ENCODE data around the gene GATA1. TPM values are rescaled to one million over a fixed set of nuclear protein-coding genes. Genes with fewer than 3 reads are reported as not detected.

GATA1 gene
- total RNA-seq, 1 experiment from 2014 or later = not detected

- CTCF ChIA-PET = interaction anchor here (0.6 to 1.1 kb wide), 4 partner anchors 10 to 354 kb away, joined by 3 to 4 read pairs (median 3); no protein-coding TSS in a partner anchor
- POLR2A ChIA-PET = interaction anchor here (0.6 to 1.8 kb wide), 7 partner anchors 65 to 399 kb away, joined by 3 to 22 read pairs (median 7); partner anchors contain the start of genes PQBP1, SLC35A2 and TIMM17B
- Mint-ChIP-seq H3K4me1 (ENCODE audit: low read depth, unreplicated experiment) (peaks cover 20% of the 10 kb centered on the region), H3K4me3 (ENCODE audit: unreplicated experiment) (peak overlapping the region; percentile 98), H3K27me3 (ENCODE audit: insufficient read depth, unreplicated experiment) (no peaks in the 10 kb centered on the region), H3K9me3 (ENCODE audit: unreplicated experiment) (no peaks in the 10 kb centered on the region), H3K36me3 (ENCODE audit: insufficient read depth, unreplicated experiment) (peaks cover 27% of the 10 kb centered on the region), H3K27ac (ENCODE audit: unreplicated experiment) (peak overlapping the region; percentile 99)
- Histone ChIP-seq H3K4me3 (ENCODE audit: low read depth, low read length) (peak overlapping the region; percentile 58), H3K9me3 (no peaks in the 10 kb centered on the region), H3K36me3 (ENCODE audit: control insufficient read depth, insufficient read depth, low read length) (no peaks in the 10 kb centered on the region; the same call in 1 of the 2 replicates), H3K4me1 (no peaks in the 10 kb centered on the region; the same call in 1 of the 2 replicates), H3K27me3 (replicated peaks; ENCODE audit: control insufficient read depth, insufficient read depth, low read length) (no peaks in the 10 kb centered on the region)
- TF ChIP-seq, protein P1, sequence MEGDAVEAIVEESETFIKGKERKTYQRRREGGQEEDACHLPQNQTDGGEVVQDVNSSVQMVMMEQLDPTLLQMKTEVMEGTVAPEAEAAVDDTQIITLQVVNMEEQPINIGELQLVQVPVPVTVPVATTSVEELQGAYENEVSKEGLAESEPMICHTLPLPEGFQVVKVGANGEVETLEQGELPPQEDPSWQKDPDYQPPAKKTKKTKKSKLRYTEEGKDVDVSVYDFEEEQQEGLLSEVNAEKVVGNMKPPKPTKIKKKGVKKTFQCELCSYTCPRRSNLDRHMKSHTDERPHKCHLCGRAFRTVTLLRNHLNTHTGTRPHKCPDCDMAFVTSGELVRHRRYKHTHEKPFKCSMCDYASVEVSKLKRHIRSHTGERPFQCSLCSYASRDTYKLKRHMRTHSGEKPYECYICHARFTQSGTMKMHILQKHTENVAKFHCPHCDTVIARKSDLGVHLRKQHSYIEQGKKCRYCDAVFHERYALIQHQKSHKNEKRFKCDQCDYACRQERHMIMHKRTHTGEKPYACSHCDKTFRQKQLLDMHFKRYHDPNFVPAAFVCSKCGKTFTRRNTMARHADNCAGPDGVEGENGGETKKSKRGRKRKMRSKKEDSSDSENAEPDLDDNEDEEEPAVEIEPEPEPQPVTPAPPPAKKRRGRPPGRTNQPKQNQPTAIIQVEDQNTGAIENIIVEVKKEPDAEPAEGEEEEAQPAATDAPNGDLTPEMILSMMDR (IDR thresholded peaks at IDR 0.05; ENCODE audit: insufficient read depth in 1 of 2, low read depth in 1 of 2, low read length in 1 of 2, severe bottlenecking in 1 of 2, unreplicated experiment in 1 of 2) = no peak
- intact Hi-C loops (cut with micrococcal nuclease; ENCODE audit: unreplicated experiment) = loop anchor here (1.0 to 5.0 kb wide), 5 partner anchors 40 to 115 kb away; partner anchors contain the start of genes GLOD5, PIM2, PQBP1 and SUV39H1
- no TSS peak for BruUV-seq (replicated peaks)
- peak; percentile 91 to 93 for DNase-seq
Observed at GRCh38 chrX:48802089-48802904, 15.9 kb downstream of the GATA1 start.

GRCh38 chrX:48802905-48803200 lies 16.5 kb downstream of the GATA1 start:
- Mint-ChIP-seq H3K27me3 (ENCODE audit: insufficient read depth, unreplicated experiment) (no peaks in the 10 kb centered on the region), H3K27ac (ENCODE audit: unreplicated experiment) (peak overlapping the region; percentile 99), H3K9me3 (ENCODE audit: unreplicated experiment) (no peaks in the 10 kb centered on the region), H3K4me3 (ENCODE audit: unreplicated experiment) (peak overlapping the region; percentile 98), H3K4me1 (ENCODE audit: low read depth, unreplicated experiment) (peaks cover 20% of the 10 kb centered on the region), H3K36me3 (ENCODE audit: insufficient read depth, unreplicated experiment) (peaks cover 27% of the 10 kb centered on the region)
- intact Hi-C loops (cut with micrococcal nuclease; ENCODE audit: unreplicated experiment) = loop anchor here (1.0 to 5.0 kb wide), 5 partner anchors 41 to 114 kb away; partner anchors contain the start of genes GLOD5, PIM2, PQBP1 and SUV39H1
- POLR2A ChIA-PET = no interaction called here
- no peak for DNase-seq
- Histone ChIP-seq H3K27me3 (replicated peaks; ENCODE audit: control insufficient read depth, insufficient read depth, low read length) (no peaks in the 10 kb centered on the region), H3K4me3 (ENCODE audit: low read depth, low read length) (peak overlapping the region; percentile 58), H3K9me3 (no peaks in the 10 kb centered on the region), H3K4me1 (no peaks in the 10 kb centered on the region; the same call in 1 of the 2 replicates), H3K36me3 (ENCODE audit: control insufficient read depth, insufficient read depth, low read length) (no peaks in the 10 kb centered on the region; the same call in 1 of the 2 replicates)
- TF ChIP-seq, protein P1 (IDR thresholded peaks at IDR 0.05; ENCODE audit: insufficient read depth in 1 of 2, low read depth in 1 of 2, low read length in 1 of 2, severe bottlenecking in 1 of 2, unreplicated experiment in 1 of 2) = no peak
- CTCF ChIA-PET = no interaction called here
- TSS peak; percentile 81 for BruUV-seq (replicated peaks)

DNA sequence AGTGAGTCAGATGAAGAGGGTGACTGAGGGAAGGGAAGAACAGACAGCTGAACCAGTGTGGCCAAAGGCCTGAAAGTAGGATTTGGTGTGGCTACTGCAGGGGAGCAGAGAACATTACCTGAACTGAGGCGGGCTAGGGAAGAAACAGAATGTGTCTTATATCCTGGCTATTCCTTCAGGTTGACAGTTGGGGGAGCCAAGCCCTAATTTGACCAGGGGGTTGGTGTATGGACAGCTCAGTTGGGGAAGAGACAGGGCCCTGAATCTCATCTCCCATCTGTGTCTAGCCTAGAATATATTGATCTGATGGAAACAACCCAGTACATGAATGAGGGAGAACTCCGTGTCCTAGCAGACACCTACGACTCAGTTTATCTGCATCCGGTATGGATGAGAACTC lies 19.7 kb downstream of the GATA1 start:
- H3K36me3 ChIP-seq (ENCODE audit: control insufficient read depth, insufficient read depth, low read length) = no peaks in the 10 kb centered on the region; the same call in 1 of the 2 replicates
- ChIA-PET POLR2A (no interaction called here), CTCF (interaction anchor here (0.6 to 1.3 kb wide), 2 partner anchors 105 to 140 kb away, joined by 3 to 4 read pairs; partner anchors contain the start of gene SLC35A2)
- intact Hi-C loops (cut with micrococcal nuclease; ENCODE audit: unreplicated experiment) = no loop called here
- no peaks in the 10 kb centered on the region for H3K4me1 ChIP-seq
- TF ChIP-seq, protein P1 (IDR thresholded peaks at IDR 0.05; ENCODE audit: insufficient read depth in 1 of 2, low read depth in 1 of 2, low read length in 1 of 2, severe bottlenecking in 1 of 2, unreplicated experiment in 1 of 2) = no peak
- no TSS peak for BruUV-seq (replicated peaks)
- no peak overlapping the region for H3K27ac Mint-ChIP-seq (ENCODE audit: unreplicated experiment)
- no peaks in the 10 kb centered on the region for H3K27me3 ChIP-seq (replicated peaks; ENCODE audit: control insufficient read depth, insufficient read depth, low read length)
- H3K27me3 Mint-ChIP-seq (ENCODE audit: insufficient read depth, unreplicated experiment) = no peaks in the 10 kb centered on the region
- no peak overlapping the region for H3K4me3 Mint-ChIP-seq (ENCODE audit: unreplicated experiment)
- peaks cover 27% of the 10 kb centered on the region for H3K36me3 Mint-ChIP-seq (ENCODE audit: insufficient read depth, unreplicated experiment)
- no peaks in the 10 kb centered on the region for H3K9me3 ChIP-seq
- no peaks in the 10 kb centered on the region for H3K9me3 Mint-ChIP-seq (ENCODE audit: unreplicated experiment)
- peaks cover 15% of the 10 kb centered on the region for H3K4me1 Mint-ChIP-seq (ENCODE audit: low read depth, unreplicated experiment)
- DNase-seq = peak in 1 of 2 experiments; percentile 12
- no peak overlapping the region for H3K4me3 ChIP-seq (ENCODE audit: low read depth, low read length)
